Measurements from ENCODE around the gene TAB2.

- no peak for TF ChIP-seq MAX (IDR thresholded peaks at IDR 0.05)
- no peak for TF ChIP-seq SREBF2 (IDR thresholded peaks at IDR 0.05)
- TF ChIP-seq CTCF (IDR thresholded peaks at IDR 0.05): no peak
- TF ChIP-seq ZSCAN20 (CRISPR knock-in tag; IDR thresholded peaks at IDR 0.05): no peak
- TF ChIP-seq MYC (IDR thresholded peaks at IDR 0.05; ENCODE audit: borderline replicate concordance, low read length): no peak
- TF ChIP-seq ESRRA (IDR thresholded peaks at IDR 0.05; ENCODE audit: borderline replicate concordance, low read length): no peak
- TF ChIP-seq PBX3 (IDR thresholded peaks at IDR 0.05): no peak
- no peak for TF ChIP-seq POLR2A (IDR thresholded peaks at IDR 0.05; ENCODE audit: low read length)
- TF ChIP-seq RAD21 (conservative IDR thresholded peaks at IDR 0.05 in 1 of 2, IDR thresholded peaks at IDR 0.05 in 1 of 2): no peak
- no peak for TF ChIP-seq RFX5 (IDR thresholded peaks at IDR 0.05)
These were observed 13.7 kb downstream of the TAB2 start for GRCh38 chr6:149331043-149331807.
